NCI-H2081 treated with DMSO at 0.1 percent for 48 hours (cell line): Measurements from ENCODE around the gene ASL.
"Not testable (repeated sequence)": the region's sequence is repeated elsewhere in the genome, so short reads cannot be mapped to it uniquely, and the experiment has no call there.

Experiments
- DNase-seq: peaks from one replicate; lab custom pipeline; 2025; lab: John Stamatoyannopoulos, UW

The ASL gene

DNA sequence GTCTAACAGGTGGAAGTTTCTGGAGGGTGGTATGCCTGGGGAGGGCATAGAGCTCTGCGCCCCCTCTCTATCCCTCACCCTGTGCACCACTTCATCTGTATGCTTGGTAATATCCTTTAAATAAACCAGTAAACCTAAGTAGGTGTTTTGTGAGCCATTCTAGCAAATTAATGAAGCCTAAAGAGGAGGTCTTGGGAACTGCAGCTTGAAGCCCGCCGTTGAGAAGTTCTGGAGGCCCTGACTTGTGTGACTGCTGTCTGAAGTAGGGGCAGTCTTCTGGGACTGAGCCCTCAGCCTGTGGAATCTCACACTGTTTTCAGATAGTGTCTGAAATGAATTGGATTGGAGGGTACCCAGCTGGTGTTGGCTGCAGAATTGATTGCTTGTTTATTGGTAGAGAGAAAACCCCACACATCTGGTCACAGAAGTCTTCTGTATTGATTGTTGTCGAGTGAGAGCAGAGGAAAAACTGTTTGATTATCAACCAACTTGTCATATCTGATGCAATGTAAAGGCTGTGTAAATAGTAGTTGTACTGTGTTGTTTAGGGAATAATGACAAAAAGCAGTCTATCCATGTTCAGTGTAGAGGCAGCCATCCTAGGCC is 43.7 kb downstream of the ASL start:
- DNase-seq: no peak

DNA sequence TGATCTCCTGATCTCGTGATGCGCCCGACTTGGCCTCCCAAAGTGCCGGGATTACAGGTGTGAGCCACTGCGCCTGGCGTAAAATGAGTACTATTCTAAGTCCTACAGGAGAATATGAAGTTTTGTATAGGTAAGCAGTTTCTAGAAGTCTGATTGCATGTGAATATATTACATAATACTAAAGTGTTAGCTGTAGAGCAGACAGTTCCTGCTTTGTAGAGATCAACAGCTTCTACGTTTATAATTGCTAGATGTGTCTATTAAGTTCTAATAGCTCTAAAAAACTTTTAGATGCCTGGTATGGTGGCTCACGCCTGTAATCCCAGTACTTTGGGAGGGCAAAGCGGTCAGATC is 47.5 kb downstream of the ASL start:
- no peak for DNase-seq

DNA sequence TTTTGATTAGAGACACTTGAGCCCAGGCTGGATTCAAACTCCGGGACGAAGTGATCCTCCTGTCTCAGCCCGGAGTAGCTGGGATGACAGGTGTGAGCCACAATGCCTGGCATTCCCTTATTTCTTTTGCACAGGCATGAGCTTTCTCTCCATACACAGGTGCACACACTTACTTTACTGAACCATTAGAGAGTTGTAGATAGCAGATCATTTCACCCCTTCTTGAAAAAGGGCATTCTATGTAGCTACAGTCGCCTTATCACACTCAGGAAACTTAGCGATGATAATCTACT is 48.9 kb downstream of the ASL start:
- DNase-seq: not testable (repeated sequence)

DNA sequence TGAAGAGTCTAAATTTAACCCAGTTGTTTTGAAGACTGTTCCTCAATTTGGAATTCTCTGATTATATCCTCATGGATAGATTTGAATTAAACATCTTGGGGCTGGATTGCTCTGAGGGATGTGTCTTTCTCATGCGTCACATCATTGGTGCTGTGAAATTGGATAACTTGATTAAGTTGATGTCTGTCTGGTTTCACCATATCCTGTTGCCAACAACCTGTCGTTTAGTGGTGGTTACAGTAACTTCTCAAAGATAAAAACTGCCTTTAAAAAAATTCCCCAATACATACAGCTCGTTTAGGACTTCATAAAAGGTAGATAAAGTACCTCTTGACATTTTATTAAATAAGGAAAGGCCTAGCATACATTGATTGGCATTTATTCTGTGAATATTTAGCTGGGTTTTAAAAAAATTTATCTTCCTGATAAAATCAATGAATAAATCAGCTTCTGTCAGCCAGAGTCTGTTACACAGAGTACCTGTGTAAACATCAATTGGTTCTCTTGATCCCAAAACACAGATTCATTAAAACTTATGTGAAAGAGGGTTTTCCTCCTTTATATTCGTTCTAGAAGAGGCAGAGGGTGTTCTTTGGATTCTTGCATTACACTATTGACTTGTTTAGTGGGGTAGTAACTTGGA is 49.6 kb downstream of the ASL start:
- no peak for DNase-seq

DNA sequence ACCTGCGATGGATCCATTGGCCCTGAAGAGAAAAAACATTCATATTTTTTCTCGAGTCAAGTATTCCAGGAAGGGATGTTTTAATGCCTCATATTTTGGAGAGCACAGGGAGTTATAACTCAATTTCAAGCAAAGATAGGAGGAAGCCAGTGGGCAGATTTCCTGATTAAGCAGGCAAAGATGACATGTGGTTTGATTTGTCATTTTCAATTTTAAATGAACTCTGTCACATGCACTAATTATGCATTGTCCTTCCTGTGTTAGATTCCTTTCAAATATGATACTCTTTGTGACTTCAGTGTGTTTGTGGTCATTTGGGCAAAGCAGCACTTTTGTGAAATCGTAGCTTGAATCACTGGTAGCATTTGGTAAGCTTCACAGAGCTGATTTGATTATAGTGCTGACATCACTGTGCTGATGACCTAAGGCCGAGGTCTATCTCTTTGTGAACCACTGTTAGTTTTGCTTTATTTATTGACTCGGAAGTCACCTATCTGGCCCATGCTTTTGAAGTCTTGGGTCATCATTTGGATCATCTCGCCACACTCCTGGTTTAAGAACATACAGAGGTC is 50.2 kb downstream of the ASL start:
- DNase-seq: not testable (repeated sequence)

DNA sequence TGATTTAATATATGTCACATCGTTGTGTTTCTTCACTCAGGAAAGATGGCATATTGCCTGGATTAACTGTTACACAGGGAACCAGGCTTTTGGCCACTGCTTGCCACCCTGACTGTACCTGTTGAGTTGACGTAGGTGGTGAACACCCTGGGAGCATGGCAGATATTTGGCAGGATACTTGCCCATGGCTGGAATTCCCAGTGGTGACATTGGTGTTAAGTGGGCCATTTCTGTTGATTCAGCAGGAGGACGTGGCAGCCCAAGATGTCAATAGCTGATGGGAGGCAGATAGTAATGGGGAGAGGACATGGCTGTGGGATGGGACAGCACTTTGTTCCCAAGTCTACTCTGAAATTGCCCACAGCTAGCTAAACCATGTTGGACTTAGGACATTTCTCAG is 51.6 kb downstream of the ASL start:
- not testable (repeated sequence) for DNase-seq

DNA sequence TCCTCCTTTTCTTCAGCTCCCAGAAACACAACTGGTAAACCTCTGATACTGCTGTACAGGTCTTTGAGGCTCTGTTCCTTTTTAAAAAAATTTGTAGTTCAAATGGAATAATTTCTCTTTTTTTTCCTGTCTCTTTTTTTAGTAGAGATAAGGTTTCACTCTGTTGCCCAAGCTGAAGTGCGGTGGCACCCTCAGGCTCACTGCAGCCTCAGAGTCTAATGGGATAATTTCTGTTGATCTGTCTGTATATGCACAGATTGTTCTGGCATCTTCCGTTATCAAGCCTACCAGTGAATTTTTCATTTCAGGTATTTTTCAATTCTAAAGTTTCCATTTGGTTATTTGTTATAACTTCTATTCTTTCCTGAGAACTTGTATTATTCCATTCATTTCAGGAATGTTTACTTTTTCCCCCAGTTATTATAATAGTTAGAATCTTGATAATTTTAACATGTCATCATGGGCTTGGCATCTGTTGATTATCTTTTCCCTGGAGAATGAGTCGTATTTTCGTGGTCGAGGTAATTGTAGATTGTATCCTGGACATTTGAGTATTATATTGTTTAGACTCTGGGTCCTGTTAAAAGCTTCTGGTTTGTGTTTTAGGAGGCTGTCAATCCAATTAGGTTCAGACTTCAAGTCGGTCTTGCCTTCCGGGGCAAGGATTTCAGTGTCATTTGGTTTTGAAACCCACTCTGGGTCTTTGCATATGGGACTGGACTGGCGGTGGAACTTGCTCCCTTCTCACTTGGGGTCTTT is 63.6 kb downstream of the ASL start:
- no peak for DNase-seq

DNA sequence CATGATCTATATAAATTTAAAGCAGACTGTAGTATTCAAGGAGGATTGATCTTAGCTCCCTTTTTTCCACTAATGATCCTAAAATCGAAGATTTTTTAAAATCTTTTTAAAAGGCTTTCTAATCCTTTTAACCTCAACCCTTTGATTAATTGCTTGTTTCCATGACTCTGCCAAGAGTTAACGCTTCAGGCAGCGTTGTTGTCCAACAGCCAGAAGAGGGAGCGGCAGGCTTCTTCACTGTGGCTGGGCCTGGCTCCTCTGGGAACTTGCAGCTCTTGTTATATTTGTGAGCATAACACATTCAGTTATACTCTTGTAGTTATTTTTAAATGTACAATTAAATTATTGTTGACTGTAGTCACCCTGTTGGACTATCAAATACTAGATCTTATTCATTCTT is 65.3 kb downstream of the ASL start:
- no peak for DNase-seq

DNA sequence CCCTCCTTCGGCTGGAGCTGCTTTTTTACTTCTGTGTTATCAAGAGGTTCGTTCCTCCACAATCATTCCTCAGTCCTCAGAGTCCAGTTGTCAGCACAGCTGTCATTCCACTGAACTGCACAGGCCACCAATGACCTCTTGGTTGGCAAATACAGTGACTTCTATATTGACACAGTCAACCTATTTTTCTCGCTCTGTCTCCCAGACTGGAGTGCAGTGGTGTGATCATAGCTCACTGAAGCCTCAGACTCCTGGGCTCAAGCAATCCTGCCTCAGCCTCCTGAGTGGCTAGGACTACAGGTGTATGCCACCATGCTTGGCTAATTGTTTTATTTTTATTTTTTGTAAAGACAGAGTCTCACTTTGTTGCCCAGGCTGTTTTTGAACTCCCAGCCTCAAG is 66.7 kb downstream of the ASL start:
- DNase-seq: no peak

DNA sequence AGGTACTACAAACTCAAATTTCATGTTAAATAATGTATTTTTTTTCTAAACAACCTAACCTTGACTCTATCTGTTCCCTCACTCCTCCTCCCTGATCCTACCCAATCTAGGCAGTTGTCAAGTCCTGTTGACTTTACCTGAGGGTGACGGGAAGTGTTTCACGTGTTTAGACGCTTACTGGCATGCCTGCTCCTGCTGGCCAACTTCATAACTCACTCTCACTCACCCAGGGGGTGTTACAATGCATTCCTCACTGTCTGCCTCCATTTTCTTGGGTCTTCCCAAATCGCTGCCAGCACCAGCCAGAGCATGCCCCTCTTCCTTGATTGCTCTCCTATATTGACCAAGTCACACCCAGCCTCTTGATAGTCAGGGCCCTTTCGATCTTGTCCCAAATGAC is 67.4 kb downstream of the ASL start:
- no peak for DNase-seq
